ENCODE data around the gene CNNM2.

The CNNM2 gene

DNA sequence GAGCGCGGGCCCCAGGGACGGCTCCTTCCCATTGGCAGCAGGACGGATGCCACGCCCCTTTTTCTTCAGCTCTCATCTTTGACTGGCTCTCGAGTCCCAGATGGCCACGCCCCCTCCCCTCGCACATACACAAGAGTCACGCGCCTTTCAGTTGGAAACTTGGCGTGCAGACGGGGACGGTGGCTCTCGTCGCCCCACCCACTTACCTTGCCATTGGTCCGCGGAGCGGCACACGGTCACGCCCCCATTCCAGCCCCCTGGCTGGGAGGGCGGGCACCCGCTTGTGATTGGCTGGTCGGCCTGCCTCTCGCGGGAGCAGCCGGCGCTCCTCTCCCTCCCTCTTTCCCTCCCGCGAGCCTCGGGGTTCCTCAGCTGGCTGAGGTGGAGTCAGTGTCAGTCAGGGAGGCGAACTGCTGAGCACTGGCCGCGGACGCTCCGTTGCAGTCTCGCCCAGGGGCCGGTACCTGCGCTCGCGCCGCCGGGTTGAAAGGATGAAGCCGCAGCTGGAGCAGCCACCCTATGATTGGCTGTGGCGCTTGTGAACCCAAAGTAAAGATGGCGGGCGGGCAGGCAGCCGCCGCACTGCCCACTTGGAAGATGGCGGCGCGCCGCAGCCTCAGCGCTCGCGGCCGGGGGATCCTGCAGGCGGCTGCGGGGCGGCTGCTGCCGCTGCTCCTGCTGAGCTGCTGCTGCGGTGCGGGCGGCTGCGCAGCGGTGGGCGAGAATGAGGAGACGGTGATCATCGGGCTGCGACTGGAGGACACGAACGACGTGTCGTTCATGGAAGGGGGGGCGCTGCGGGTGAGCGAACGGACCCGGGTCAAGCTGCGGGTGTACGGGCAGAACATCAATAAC, at the start of gene CNNM2:
TSS of gene CNNM2 (plus strand) at position 333 of the 855 bp plus-strand sequence. CDS start at position 520, 187 bp downstream.
- H3K27ac Mint-ChIP-seq: peak within 1 kb of the TSS in 2 of 3 experiments; percentile 76 to 79

DNA sequence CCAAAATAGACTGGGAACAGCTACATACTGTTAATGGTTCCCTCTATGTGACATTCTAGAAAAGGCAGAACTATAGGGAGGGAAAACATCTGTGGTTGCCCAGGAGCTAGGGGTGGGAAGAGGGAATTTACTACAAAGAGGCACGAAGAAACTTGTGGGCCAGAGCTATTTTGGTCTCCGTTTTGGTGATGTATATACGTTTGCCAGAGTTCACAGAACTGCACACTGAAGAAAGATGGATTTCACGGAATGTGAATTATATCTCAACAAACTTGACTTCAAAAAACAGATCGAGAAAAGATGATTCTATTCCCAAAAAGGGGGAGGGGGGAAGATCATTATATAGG, 49.2 kb upstream of the CNNM2 start:
- Mint-ChIP-seq H3K36me3 (ENCODE audit: low read depth) (peaks cover 2% of the 10 kb centered on the region), H3K27ac (peak overlapping the region; percentile 58 to 71 (median 68)), H3K9me3 (no peaks in the 10 kb centered on the region), H3K4me1 (peaks cover 17% of the 10 kb centered on the region), H3K27me3 (ENCODE audit: low read depth) (no peaks in the 10 kb centered on the region), H3K4me3 (peak overlapping the region; percentile 78 to 86 (median 82))
- TF ChIP-seq, protein P1, sequence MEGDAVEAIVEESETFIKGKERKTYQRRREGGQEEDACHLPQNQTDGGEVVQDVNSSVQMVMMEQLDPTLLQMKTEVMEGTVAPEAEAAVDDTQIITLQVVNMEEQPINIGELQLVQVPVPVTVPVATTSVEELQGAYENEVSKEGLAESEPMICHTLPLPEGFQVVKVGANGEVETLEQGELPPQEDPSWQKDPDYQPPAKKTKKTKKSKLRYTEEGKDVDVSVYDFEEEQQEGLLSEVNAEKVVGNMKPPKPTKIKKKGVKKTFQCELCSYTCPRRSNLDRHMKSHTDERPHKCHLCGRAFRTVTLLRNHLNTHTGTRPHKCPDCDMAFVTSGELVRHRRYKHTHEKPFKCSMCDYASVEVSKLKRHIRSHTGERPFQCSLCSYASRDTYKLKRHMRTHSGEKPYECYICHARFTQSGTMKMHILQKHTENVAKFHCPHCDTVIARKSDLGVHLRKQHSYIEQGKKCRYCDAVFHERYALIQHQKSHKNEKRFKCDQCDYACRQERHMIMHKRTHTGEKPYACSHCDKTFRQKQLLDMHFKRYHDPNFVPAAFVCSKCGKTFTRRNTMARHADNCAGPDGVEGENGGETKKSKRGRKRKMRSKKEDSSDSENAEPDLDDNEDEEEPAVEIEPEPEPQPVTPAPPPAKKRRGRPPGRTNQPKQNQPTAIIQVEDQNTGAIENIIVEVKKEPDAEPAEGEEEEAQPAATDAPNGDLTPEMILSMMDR (IDR thresholded peaks at IDR 0.05; ENCODE audit: unreplicated experiment in 3 of 3): no peak

More for the DNA sequence above, at the start of gene CNNM2:
- Mint-ChIP-seq H3K9me3 (no peaks in the 10 kb centered on the region), H3K4me3 (peak within 1 kb of the TSS; percentile 94 to 95 (median 95)), H3K4me1 (peaks cover 43% of the 10 kb centered on the region), H3K36me3 (ENCODE audit: low read depth) (no peaks in the 10 kb centered on the region), H3K27me3 (ENCODE audit: low read depth) (peaks cover 19% of the 10 kb centered on the region)
- TF ChIP-seq, protein P1 (IDR thresholded peaks at IDR 0.05; ENCODE audit: unreplicated experiment in 3 of 3): peak in 1 of 3 experiments; percentile 25

DNA sequence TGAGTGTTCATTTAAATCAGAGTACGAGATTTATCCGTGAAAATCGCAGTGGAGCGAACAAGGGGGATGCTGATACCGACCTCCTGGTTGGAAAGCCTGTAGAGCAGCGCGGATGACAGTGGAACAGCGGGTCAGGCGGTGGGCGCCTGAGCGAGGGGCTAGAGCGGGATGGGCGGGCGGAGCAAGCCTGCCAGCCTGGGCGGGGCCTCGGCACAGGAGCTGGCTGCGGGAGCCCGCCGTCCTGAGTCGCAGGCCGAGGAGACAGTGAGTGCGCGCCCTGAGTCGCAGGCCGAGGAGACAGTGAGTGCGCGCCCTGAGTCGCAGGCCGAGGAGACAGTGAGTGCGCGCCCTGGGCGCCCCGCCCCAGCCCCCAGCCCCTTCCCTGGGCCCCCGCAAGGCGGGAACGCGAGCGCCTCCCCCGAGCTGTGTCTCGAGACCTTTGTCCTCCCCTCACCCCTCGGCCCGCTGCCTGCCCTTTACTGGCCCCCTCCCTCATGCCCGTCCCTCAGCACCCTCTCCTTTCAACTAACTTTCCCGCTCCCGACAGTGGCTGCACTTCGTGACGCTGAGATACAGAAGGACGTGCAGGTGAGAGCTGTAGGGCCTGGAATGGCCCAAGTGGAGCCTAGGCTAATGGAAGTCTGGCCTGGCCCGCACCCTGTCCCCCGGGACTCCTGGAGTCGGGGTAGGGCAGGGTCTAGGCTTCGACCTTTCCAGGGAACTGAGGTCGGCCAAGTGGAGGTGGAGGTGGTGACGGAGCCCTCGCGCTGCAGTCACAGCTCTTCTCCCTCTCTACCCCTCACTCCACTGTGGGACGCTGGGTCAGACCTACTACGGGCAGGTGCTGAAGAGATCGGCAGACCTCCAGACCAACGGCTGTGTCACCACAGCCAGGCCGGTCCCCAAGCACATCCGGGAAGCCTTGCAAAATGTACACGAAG, 48.6 kb upstream of the CNNM2 start, which contains the start of gene AS3MT:
TSS of gene AS3MT (plus strand) at position 213 of the 941 bp plus-strand sequence. CDS start at position 336, 123 bp downstream.
- no peaks in the 10 kb centered on the region for H3K9me3 Mint-ChIP-seq
- TF ChIP-seq, protein P1 (IDR thresholded peaks at IDR 0.05; ENCODE audit: unreplicated experiment in 3 of 3): no peak
- H3K4me3 Mint-ChIP-seq: peak within 1 kb of the TSS; percentile 87 to 89 (median 88)
- H3K27me3 Mint-ChIP-seq (ENCODE audit: low read depth): no peaks in the 10 kb centered on the region
- peak within 1 kb of the TSS; percentile 68 to 79 (median 77) for H3K27ac Mint-ChIP-seq
- peaks cover 4% of the 10 kb centered on the region for H3K36me3 Mint-ChIP-seq (ENCODE audit: low read depth)
- H3K4me1 Mint-ChIP-seq: peaks cover 17% of the 10 kb centered on the region

DNA sequence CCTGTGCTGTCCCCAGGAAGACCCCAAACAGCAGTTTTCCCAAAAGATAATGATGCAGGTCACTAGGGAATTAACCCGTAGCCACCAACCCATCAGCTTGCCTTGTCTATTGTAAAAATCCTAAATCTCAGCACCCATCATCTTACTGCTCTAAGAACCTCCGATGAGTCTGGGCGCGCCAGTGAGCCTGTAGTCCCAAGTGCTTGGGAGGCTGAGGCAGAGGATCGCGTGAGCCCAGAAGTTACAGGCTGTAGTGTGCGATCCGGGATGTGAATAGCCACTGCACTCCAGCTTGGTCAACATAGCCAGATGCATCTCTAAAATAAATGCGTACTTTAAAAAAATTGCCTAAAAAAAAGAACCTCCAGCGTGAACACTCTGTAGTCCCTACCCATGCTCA, 47.9 kb upstream of the CNNM2 start:
- Mint-ChIP-seq H3K27ac (peak overlapping the region; percentile 64 to 79 (median 77)), H3K9me3 (no peaks in the 10 kb centered on the region), H3K27me3 (ENCODE audit: low read depth) (no peaks in the 10 kb centered on the region), H3K36me3 (ENCODE audit: low read depth) (peaks cover 5% of the 10 kb centered on the region), H3K4me3 (peak overlapping the region; percentile 87 to 89 (median 88)), H3K4me1 (peaks cover 17% of the 10 kb centered on the region)
- TF ChIP-seq, protein P1 (IDR thresholded peaks at IDR 0.05; ENCODE audit: unreplicated experiment in 3 of 3): no peak

DNA sequence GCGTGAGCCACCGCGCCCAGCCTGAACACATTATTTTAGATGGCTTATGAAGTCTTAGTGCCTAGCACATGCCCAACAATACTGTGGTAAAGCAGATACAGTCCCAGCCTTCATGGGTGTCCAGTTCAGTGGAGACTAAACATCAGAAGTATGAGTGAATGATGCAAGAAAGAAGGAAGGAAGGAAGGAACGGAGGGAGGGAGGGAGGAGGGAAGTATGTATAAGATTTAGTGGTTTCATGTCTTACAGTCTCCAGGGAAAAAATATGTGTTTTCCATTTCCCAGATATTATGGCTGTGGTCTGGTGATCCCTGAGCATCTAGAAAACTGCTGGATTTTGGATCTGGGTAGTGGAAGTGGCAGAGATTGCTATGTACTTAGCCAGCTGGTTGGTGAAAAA, 45.9 kb upstream of the CNNM2 start:
- H3K4me3 Mint-ChIP-seq: peak overlapping the region in 2 of 3 experiments; percentile 37 to 42
- peaks cover 10% of the 10 kb centered on the region for H3K36me3 Mint-ChIP-seq (ENCODE audit: low read depth)
- no peak overlapping the region for H3K27ac Mint-ChIP-seq
- TF ChIP-seq, protein P1 (IDR thresholded peaks at IDR 0.05; ENCODE audit: unreplicated experiment in 3 of 3): no peak
- peaks cover 17% of the 10 kb centered on the region for H3K4me1 Mint-ChIP-seq
- no peaks in the 10 kb centered on the region for H3K27me3 Mint-ChIP-seq (ENCODE audit: low read depth)
- no peaks in the 10 kb centered on the region for H3K9me3 Mint-ChIP-seq

Measured in nephron (organoid).